ENCODE data around the gene PRDM16. TPM values are rescaled to one million over a fixed set of nuclear protein-coding genes. Genes with fewer than 3 reads are reported as not detected.

Gene PRDM16
- total and polyA plus RNA-seq, 2 of the 8 experiments (the other 6 are each of a cell fraction or from before 2014, with no cell fraction given): 0.39 to 0.43 TPM

GRCh38 chr1:3152143-3152542, 83.1 kb downstream of the PRDM16 start:
- Histone ChIP-seq H3K4me1 (replicated peaks in 1 of 4; ENCODE audit: control insufficient read depth in 3 of 4, insufficient read depth in 4 of 4, low read length in 3 of 4) (no peaks in the 10 kb centered on the region), H2BK20ac (ENCODE audit: low read length) (no peak overlapping the region), H3K56ac (replicated peaks; ENCODE audit: insufficient read length, low read depth, low read length) (no peak overlapping the region), H2BK5ac (ENCODE audit: low read depth, low read length) (no peak overlapping the region), H4K5ac (ENCODE audit: insufficient read length, low read depth, low read length) (no peak overlapping the region), H3K79me1 (ENCODE audit: low read depth, low read length) (no peaks in the 10 kb centered on the region), H3K9ac (replicated peaks in 1 of 4; ENCODE audit: extremely low read depth in 1 of 4, low read depth in 3 of 4, low read length in 3 of 4) (no peak overlapping the region), H3K27ac (ENCODE audit: low read depth, low read length) (no peak overlapping the region), H3K4me2 (ENCODE audit: insufficient read depth in 1 of 2, low read depth in 2 of 2, low read length in 2 of 2) (no peak overlapping the region), H3K27me3 (replicated peaks in 1 of 4; ENCODE audit: control insufficient read depth in 3 of 4, extremely low read depth in 1 of 4, insufficient read depth in 3 of 4, low read length in 3 of 4) (no peaks in the 10 kb centered on the region), H2AK5ac (ENCODE audit: low read depth, low read length) (no peak overlapping the region), H2BK120ac (replicated peaks; ENCODE audit: low read depth, low read length) (no peak overlapping the region), H4K8ac (ENCODE audit: extremely low read depth, insufficient read depth, low read length) (no peak overlapping the region), H3K23me2 (ENCODE audit: low read depth, low read length) (no peaks in the 10 kb centered on the region; the same call in 1 of the 2 replicates), H3K9me3 (ENCODE audit: insufficient read depth in 2 of 2, low read depth in 1 of 2, low read length in 1 of 2) (no peaks in the 10 kb centered on the region), H2BK15ac (ENCODE audit: low read length) (no peak overlapping the region), H3K79me2 (ENCODE audit: control insufficient read depth in 1 of 2, insufficient read depth in 2 of 2, low read length in 2 of 2) (no peaks in the 10 kb centered on the region), H3K18ac (ENCODE audit: extremely low read depth, low read length) (no peak overlapping the region), H3K14ac (ENCODE audit: insufficient read length) (no peak overlapping the region), H3K4me3 (ENCODE audit: extremely low read depth in 1 of 4, insufficient read depth in 2 of 4, low read depth in 3 of 4, low read length in 4 of 4) (no peak overlapping the region), H2BK12ac (ENCODE audit: low read depth, low read length) (no peak overlapping the region), H3K4ac (replicated peaks; ENCODE audit: insufficient read length, low read depth, low read length) (no peak overlapping the region), H4K20me1 (replicated peaks in 1 of 2; ENCODE audit: control insufficient read depth in 1 of 2, insufficient read depth in 2 of 2, low read length in 2 of 2) (no peaks in the 10 kb centered on the region), H3K36me3 (ENCODE audit: control insufficient read depth in 2 of 4, insufficient read depth in 4 of 4, low read length in 3 of 4) (no peaks in the 10 kb centered on the region), H4K91ac (replicated peaks; ENCODE audit: insufficient read length, low read length) (no peak overlapping the region), H3K23ac (ENCODE audit: insufficient read length) (no peak overlapping the region), H2AFZ (ENCODE audit: low read length) (no peak overlapping the region)
- DNase-seq (ENCODE audit: low read depth in 1 of 2, low spot score in 2 of 2) (no peak), FAIRE-seq (no peak)
- POLR2A ChIA-PET (ENCODE audit: partially characterized antibody): no interaction called here
- CTCF ChIA-PET (ENCODE audit: partially characterized antibody): no interaction called here
- TF ChIP-seq SIX5 (IDR thresholded peaks at IDR 0.05; ENCODE audit: low read depth, low read length) (no peak), SP2 (IDR thresholded peaks at IDR 0.05; ENCODE audit: low read length) (no peak), BCL11A (IDR thresholded peaks at IDR 0.05; ENCODE audit: low read depth in 2 of 2, low read length in 2 of 2) (no peak), E2F6 (IDR thresholded peaks at IDR 0.05) (no peak), SAP30 (IDR thresholded peaks at IDR 0.05; ENCODE audit: insufficient read depth, insufficient replicate concordance, low read length) (no peak), CBX5 (IDR thresholded peaks at IDR 0.05; ENCODE audit: low read depth, low read length) (no peak), GTF2F1 (IDR thresholded peaks at IDR 0.05; ENCODE audit: borderline replicate concordance, low read depth, low read length) (no peak), CHD2 (IDR thresholded peaks at IDR 0.05; ENCODE audit: low read length) (no peak), GABPA (IDR thresholded peaks at IDR 0.05; ENCODE audit: borderline replicate concordance, insufficient read depth, low read length) (no peak), RXRA (IDR thresholded peaks at IDR 0.05; ENCODE audit: insufficient read depth, low read depth, low read length) (no peak), BACH1 (IDR thresholded peaks at IDR 0.05; ENCODE audit: low read length) (no peak), TAF1 (IDR thresholded peaks at IDR 0.05; ENCODE audit: low read depth, low read length) (no peak)
- TF ChIP-seq, protein P1, sequence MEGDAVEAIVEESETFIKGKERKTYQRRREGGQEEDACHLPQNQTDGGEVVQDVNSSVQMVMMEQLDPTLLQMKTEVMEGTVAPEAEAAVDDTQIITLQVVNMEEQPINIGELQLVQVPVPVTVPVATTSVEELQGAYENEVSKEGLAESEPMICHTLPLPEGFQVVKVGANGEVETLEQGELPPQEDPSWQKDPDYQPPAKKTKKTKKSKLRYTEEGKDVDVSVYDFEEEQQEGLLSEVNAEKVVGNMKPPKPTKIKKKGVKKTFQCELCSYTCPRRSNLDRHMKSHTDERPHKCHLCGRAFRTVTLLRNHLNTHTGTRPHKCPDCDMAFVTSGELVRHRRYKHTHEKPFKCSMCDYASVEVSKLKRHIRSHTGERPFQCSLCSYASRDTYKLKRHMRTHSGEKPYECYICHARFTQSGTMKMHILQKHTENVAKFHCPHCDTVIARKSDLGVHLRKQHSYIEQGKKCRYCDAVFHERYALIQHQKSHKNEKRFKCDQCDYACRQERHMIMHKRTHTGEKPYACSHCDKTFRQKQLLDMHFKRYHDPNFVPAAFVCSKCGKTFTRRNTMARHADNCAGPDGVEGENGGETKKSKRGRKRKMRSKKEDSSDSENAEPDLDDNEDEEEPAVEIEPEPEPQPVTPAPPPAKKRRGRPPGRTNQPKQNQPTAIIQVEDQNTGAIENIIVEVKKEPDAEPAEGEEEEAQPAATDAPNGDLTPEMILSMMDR (IDR thresholded peaks at IDR 0.05; ENCODE audit: control extremely low read depth in 1 of 3, insufficient read depth in 1 of 3, low read depth in 1 of 3, low read length in 3 of 3): no peak

Measured in H1 (cell line).